ENCODE measurements around the gene ZBED5. TPM values are rescaled to one million over a fixed set of nuclear protein-coding genes. Genes with fewer than 3 reads are reported as not detected.

Gene ZBED5
- total and polyA plus RNA-seq, 2 of the 4 experiments (the other 2 are of a cell fraction): 28.2 to 30.8 TPM

DNA sequence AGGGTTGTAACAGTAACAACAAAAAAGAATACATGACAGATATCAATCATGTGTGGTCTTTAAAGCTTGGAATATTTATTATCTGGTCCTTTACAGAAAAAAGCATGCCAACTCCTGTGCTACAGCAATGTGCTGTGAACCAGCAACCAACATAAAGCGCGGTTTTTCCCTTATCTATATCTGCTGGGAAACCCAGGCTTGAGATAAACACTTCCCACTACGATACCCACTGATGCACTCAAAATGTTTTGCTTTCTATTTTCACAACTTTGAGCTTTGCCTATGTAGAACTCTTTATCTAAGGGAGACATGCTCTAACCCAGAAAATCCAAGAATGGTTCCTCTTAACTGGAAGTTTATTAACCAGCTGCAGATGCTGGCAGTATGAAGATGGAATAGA lies 19.0 kb downstream of the ZBED5 start:
- WGBS, 2 experiments (ENCODE audit: extremely low coverage in 2 of 2, insufficient read length in 1 of 2): 56% methylated on average over 3 of the region's 3 CpGs; no CpG with 5 or more reads in 1 of the 2 experiments
- Histone ChIP-seq H3K14ac (replicated peaks; ENCODE audit: low read depth, low read length) (no peak overlapping the region), H3K4me3 (ENCODE audit: insufficient read depth, low read depth, low read length) (no peak overlapping the region), H3K56ac (ENCODE audit: extremely low read depth, insufficient read depth, low read length) (no peak overlapping the region), H4K8ac (ENCODE audit: low read depth in 2 of 2, low read length in 2 of 2) (no peak overlapping the region), H3K23ac (ENCODE audit: low read depth, low read length) (no peak overlapping the region), H3K4me2 (ENCODE audit: low read depth, low read length) (no peak overlapping the region), H2BK15ac (ENCODE audit: low read depth, low read length) (no peak overlapping the region), H3K18ac (ENCODE audit: low read depth, low read length) (no peak overlapping the region), H3K4me1 (ENCODE audit: control insufficient read depth, insufficient read depth, low read length) (no peaks in the 10 kb centered on the region), H4K91ac (ENCODE audit: insufficient read depth, low read depth, low read length) (no peak overlapping the region), H3K27me3 (ENCODE audit: control insufficient read depth, insufficient read depth, low read length) (no peaks in the 10 kb centered on the region), H2AK9ac (replicated peaks; ENCODE audit: low read depth, low read length, poor library complexity) (no peak overlapping the region), H4K5ac (ENCODE audit: low read depth, low read length) (no peak overlapping the region), H2BK5ac (ENCODE audit: low read depth, low read length, poor library complexity, severe bottlenecking) (no peak overlapping the region), H3K27ac (ENCODE audit: insufficient read depth, low read length) (no peak overlapping the region), H3K9ac (ENCODE audit: low read depth, low read length) (no peak overlapping the region), H3K9me1 (ENCODE audit: insufficient read depth, low read length) (no peaks in the 10 kb centered on the region), H2AFZ (replicated peaks; ENCODE audit: low read length, poor library complexity) (no peak overlapping the region), H2BK20ac (ENCODE audit: low read depth, low read length) (no peak overlapping the region), H3K9me3 (ENCODE audit: control insufficient read depth, insufficient read depth, low read length) (no peaks in the 10 kb centered on the region), H3K79me1 (ENCODE audit: low read depth in 1 of 2, low read length in 2 of 2) (no peaks in the 10 kb centered on the region), H3K36me3 (ENCODE audit: control insufficient read depth, insufficient read depth, low read length) (no peaks in the 10 kb centered on the region), H4K20me1 (ENCODE audit: insufficient read depth, low read length) (no peaks in the 10 kb centered on the region), H2BK120ac (ENCODE audit: low read depth, low read length) (no peak overlapping the region), H2AK5ac (ENCODE audit: low read depth, low read length) (no peak overlapping the region), H3K4ac (ENCODE audit: low read depth, low read length) (no peak overlapping the region)
- dilution Hi-C loops (cut with HindIII; ENCODE audit: low sequenced_read_pairs, unreplicated experiment) (no loop called here), in situ Hi-C loops (cut with MboI; ENCODE audit: low sequenced_read_pairs) (no loop called here), intact Hi-C loops (cut with micrococcal nuclease) (no loop called here)
- POLR2A ChIA-PET (ENCODE audit: unreplicated experiment): no interaction called here
- TF ChIP-seq SMC3 (IDR thresholded peaks at IDR 0.05; ENCODE audit: low read depth, low read length) (no peak), RAD21 (IDR thresholded peaks at IDR 0.05; ENCODE audit: low read length) (no peak), FOS (IDR thresholded peaks at IDR 0.05; ENCODE audit: low read depth, low read length) (no peak), CHD1 (IDR thresholded peaks at IDR 0.05; ENCODE audit: low read depth, low read length) (no peak), MAZ (IDR thresholded peaks at IDR 0.05; ENCODE audit: borderline replicate concordance, low read depth, low read length) (no peak), BHLHE40 (IDR thresholded peaks at IDR 0.05; ENCODE audit: low read depth, low read length) (no peak), CEBPB (IDR thresholded peaks at IDR 0.05; ENCODE audit: low read depth, low read length) (no peak), MXI1 (IDR thresholded peaks at IDR 0.05; ENCODE audit: borderline replicate concordance, low read depth, low read length) (no peak), NFE2L2 (IDR thresholded peaks at IDR 0.05; ENCODE audit: low read depth, low read length) (no peak), RFX5 (IDR thresholded peaks at IDR 0.05; ENCODE audit: low read depth, low read length) (no peak)
- TF ChIP-seq, protein P1, sequence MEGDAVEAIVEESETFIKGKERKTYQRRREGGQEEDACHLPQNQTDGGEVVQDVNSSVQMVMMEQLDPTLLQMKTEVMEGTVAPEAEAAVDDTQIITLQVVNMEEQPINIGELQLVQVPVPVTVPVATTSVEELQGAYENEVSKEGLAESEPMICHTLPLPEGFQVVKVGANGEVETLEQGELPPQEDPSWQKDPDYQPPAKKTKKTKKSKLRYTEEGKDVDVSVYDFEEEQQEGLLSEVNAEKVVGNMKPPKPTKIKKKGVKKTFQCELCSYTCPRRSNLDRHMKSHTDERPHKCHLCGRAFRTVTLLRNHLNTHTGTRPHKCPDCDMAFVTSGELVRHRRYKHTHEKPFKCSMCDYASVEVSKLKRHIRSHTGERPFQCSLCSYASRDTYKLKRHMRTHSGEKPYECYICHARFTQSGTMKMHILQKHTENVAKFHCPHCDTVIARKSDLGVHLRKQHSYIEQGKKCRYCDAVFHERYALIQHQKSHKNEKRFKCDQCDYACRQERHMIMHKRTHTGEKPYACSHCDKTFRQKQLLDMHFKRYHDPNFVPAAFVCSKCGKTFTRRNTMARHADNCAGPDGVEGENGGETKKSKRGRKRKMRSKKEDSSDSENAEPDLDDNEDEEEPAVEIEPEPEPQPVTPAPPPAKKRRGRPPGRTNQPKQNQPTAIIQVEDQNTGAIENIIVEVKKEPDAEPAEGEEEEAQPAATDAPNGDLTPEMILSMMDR (conservative IDR thresholded peaks at IDR 0.05; ENCODE audit: low read depth, low read length): no peak
- BruUV-seq (replicated peaks): no TSS peak
- CTCF ChIA-PET: interaction anchor here (1.0 kb wide), 1 partner anchor 172 kb away, joined by 3 read pairs; no protein-coding TSS in a partner anchor
- ATAC-seq (ENCODE audit: low read depth): no peak
- no peak for DNase-seq
